Rectal smooth muscle tissue (tissue), 1 donor: ENCODE data around the gene NAB2.
A peak's percentile ranks its signal among the peaks of the same experiment; 100 is the strongest.
"Not testable (repeated sequence)": the region's sequence is repeated elsewhere in the genome, so short reads cannot be mapped to it uniquely, and the experiment has no call there.

Source experiments
- H3K27ac ChIP-seq: one replicate; pipeline ENCODE4 v1.7.0; 2013; ENCODE audit warnings: low read depth, low read length, inconsistent platforms
- H3K27me3 ChIP-seq: one replicate; pipeline ENCODE4 v1.7.0; 2013; ENCODE audit warnings: low read length; ENCODE audit not compliant: control insufficient read depth, insufficient read depth
- H3K36me3 ChIP-seq: one replicate; pipeline ENCODE4 v1.7.0; 2013; ENCODE audit warnings: low read length; ENCODE audit not compliant: control insufficient read depth, insufficient read depth
- H3K4me1 ChIP-seq: one replicate; pipeline ENCODE4 v1.7.0; 2013; ENCODE audit warnings: low read length; ENCODE audit not compliant: control insufficient read depth, insufficient read depth
- H3K4me3 ChIP-seq: one replicate; pipeline ENCODE4 v1.7.0; 2013; ENCODE audit warnings: low read length
- H3K9ac ChIP-seq: one replicate; pipeline ENCODE4 v1.7.0; 2013; ENCODE audit warnings: low read length

Gene NAB2

DNA sequence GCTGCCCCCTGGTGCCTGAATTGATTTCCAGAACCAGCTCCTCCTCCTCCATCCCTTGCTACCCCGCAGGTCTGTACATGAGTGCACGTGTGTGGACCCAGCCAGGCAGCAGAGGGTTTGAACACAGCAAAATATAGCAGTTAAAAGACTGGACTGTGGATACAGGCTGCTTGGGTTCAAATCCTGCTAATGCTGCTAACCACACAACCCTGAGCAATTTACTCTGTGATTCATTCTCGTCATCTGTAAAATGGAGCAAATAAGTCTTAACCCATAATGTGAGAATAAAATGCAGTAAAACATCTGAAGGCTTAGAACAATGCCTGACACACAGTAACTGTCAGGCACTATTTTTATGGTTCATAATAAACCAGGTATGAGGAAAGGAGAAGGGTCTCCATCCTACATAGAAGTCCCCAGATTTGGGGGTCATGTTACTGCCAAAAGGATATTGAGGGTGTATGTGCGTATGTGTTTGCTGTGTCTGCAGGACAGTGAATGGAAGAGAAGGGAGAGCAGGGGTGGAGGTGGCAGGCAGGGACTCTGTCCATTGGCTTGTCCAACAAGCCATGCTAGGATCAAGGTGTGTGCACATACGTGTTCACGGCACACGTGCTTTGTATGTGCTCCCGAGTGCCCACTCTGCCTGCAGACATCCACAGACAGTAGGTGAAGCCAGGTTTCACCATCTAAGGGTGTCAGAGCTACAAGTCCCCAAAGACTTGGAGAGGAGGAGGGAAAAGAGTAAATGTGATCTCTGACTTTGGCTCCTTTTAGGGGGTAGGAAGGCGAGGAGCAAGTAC, 23.8 kb downstream of the NAB2 start:
- peak overlapping the region; percentile 36 for H3K9ac ChIP-seq
- peak overlapping the region; percentile 82 for H3K4me3 ChIP-seq
- peak overlapping the region; percentile 99 for H3K27ac ChIP-seq
- no peaks in the 10 kb centered on the region for H3K27me3 ChIP-seq
- H3K36me3 ChIP-seq = no peaks in the 10 kb centered on the region
- H3K4me1 ChIP-seq = peaks cover 13% of the 10 kb centered on the region

DNA sequence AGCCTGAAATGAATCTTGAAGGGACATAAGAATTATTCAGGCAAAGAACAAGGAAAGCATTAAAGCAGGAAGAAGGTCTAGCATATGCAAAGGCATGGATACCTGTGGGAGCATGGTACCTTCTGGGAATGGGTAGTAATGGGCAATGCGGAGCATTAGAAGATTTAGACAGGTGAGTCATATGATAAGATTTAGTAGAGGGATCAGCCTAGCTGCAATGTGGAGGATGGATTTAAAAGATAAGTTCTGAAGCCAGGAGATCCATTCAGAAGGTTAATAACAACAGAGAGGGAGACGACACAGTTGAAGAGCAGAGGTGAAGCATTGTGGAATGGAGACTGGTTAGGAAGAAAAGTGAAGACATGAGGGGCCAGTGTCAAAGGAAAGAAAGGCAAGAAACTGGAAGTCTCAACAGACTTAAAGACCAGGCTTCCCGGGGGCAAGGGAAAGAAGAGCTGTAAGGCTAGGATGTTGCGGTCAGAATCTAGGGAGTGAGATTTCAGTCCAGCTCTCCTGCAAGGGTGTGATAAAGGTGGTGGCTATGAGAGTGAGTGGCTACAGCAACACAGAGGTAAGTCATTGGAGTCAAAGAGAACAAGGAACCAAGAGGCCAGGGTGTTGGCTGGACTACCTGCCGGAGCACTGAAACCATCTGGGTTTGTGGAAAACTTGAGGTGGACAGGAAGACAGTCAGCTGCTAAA, 27.8 kb downstream of the NAB2 start:
- H3K4me3 ChIP-seq = no peak overlapping the region
- no peak overlapping the region for H3K27ac ChIP-seq
- peaks cover 3% of the 10 kb centered on the region for H3K4me1 ChIP-seq
- no peak overlapping the region for H3K9ac ChIP-seq
- no peaks in the 10 kb centered on the region for H3K36me3 ChIP-seq
- no peaks in the 10 kb centered on the region for H3K27me3 ChIP-seq

DNA sequence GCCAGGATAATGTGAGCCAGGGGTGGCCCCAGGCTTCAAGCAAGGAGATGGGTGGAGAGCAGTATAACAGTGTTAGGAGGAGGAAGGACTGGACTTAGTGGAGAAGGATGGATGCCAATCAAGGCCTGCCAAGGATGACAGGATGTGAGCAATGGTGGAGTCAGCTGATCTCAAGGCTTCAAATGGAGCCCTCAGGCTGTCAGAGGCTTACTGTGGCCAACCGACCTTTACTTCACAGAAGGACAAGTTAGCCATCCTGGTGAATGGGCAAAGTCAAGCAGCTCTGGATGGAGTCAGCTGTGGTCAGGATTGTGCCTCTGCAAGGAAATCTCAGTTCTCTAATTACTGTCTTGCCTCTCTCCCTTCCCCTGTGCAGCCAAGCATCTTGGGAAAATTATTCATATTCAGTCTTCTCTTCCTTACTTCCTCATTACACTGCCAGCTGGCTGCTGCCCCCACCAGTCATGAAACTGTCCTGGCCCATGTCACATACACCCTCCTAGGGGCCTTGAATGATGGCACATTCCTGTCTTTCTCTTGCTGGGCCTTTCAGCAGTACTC, 29.9 kb downstream of the NAB2 start:
- H3K4me1 ChIP-seq = no peaks in the 10 kb centered on the region
- no peak overlapping the region for H3K9ac ChIP-seq
- H3K27me3 ChIP-seq = no peaks in the 10 kb centered on the region
- H3K27ac ChIP-seq = no peak overlapping the region
- H3K4me3 ChIP-seq = no peak overlapping the region
- H3K36me3 ChIP-seq = no peaks in the 10 kb centered on the region

DNA sequence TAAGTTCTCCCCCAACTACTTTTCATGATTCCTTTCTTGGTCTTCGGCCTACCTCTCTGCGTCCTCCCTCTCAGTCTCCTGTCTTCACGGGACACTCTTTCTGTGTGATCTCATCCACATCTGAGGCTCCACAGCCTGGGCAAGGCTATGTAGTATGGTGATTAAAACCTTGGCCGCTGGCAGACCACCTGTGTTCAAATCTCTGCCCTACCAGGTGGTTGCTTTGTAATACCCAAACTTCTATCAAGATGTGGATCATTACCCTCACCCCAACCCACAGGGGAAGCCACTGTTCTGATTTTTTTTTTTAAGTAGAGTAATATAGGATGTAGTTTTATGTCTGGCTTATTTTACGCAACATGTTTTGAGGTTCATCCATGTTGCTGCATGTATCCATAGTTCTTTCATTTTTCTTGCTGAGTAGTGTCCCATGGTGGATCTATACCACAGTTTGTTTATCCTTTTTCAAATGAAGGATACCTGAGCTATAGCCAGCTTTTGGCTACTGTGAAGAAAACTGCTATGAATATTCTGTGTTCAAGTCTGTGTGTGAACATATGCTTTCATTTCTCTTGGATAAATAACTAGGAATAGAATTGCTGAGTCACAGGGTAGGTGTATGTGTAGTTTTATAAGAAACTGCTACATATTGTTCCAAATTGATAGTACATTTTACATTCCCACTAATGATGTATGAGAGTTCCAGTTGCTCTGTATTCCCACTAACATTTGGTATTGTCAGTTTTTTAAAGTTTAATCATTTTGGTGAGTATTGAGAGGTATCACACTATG, 30.6 kb downstream of the NAB2 start:
- no peak overlapping the region for H3K4me3 ChIP-seq
- H3K36me3 ChIP-seq = no peaks in the 10 kb centered on the region
- H3K27me3 ChIP-seq = no peaks in the 10 kb centered on the region
- no peak overlapping the region for H3K27ac ChIP-seq
- H3K4me1 ChIP-seq = no peaks in the 10 kb centered on the region
- H3K9ac ChIP-seq = no peak overlapping the region

DNA sequence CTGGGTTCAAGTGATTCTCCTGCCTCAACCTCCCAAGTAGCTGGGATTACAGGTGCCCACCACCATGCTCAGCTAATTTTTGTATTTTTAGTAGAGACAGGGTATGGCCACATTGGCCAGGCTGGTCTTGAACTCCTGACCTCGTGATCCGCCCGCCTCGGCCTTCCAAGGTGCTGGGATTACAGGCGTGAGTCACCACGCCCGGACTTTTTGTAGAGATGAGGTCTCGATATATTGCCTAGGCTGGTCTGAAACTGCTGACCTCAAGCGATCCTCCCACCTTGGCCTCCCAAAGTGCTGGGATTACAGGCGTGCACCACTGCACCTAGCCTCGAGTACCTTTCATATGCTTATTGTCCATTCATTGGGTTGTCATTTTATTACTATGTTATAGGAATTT, 31.8 kb downstream of the NAB2 start:
- not testable (repeated sequence) for H3K27me3 ChIP-seq, H3K27ac ChIP-seq, H3K36me3 ChIP-seq, H3K4me1 ChIP-seq, H3K9ac ChIP-seq, H3K4me3 ChIP-seq

DNA sequence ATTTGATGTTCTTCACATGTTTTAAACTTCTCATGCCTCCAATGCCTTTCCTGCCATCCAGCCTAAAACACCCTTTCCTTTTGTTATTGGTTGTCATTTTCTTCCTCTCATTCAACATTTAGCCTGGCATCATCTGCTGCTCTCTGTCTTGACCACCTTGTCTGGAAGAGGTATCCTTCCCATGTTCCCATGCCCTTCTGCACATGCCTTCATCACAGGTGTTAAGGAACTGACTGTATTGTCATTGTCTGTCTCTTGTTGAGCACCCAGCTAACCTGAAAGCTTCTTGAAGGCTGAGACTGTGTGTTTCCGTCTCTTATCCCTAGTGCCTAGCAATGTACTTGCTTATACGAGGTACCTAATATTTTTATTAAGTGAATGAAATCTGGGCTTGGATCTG, 34.9 kb downstream of the NAB2 start:
- H3K27ac ChIP-seq = no peak overlapping the region
- no peaks in the 10 kb centered on the region for H3K36me3 ChIP-seq
- no peaks in the 10 kb centered on the region for H3K4me1 ChIP-seq
- H3K4me3 ChIP-seq = no peak overlapping the region
- no peak overlapping the region for H3K9ac ChIP-seq
- no peaks in the 10 kb centered on the region for H3K27me3 ChIP-seq

DNA sequence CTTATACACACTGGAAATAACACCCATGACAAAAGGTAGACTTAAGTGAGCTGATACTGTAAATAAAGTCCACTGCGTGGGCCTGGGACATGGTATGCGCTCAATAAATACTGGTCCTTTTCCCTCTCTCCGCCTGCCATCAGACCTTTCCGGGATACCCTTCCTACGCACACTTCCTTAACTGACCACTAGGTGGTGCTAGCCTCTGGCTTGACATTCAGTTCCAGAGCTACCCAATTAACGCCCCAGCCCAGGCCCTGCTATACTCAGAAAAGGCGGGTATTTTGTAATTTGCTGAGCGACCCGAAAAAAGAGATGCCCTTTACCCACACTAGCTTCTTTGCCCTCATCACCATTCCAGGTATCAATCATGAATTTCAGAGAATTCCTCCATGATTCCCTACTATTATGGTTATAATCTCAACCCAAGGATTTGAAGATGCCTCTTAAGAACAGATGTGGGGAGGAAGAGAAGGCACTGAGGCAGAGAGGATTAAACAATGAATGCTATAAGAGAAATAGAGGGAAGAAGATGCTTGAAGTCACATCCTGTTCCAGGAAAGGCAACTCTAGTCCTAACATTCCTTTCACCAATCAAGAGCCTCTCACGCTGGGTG, 35.5 kb downstream of the NAB2 start:
- no peak overlapping the region for H3K27ac ChIP-seq

DNA sequence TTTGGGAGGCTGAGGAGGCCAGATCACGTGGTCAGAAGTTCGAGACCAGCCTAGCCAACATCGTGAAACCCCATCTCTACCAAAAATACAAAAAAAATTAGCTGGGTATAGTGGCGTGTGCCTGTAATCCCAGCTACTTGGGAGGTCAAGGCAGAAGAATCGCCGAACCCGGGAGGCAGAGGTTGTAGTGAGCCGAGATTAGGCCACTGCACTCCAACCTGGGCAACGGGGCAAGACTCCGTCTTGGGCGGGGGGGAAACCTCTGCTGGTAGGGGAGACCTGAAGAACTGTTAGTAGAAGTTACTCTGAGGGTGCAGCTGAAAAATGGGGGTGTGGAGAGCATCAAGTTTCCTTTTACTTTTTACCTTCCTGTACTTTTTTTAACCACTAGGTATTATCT, 37.1 kb downstream of the NAB2 start:
- no peak overlapping the region for H3K9ac ChIP-seq
- no peak overlapping the region for H3K27ac ChIP-seq
- no peaks in the 10 kb centered on the region for H3K36me3 ChIP-seq
- no peaks in the 10 kb centered on the region for H3K4me1 ChIP-seq
- no peaks in the 10 kb centered on the region for H3K27me3 ChIP-seq
- H3K4me3 ChIP-seq = no peak overlapping the region

More for the DNA sequence above, 35.5 kb downstream of the NAB2 start:
- Histone ChIP-seq H3K4me3 (no peak overlapping the region), H3K36me3 (no peaks in the 10 kb centered on the region), H3K9ac (no peak overlapping the region), H3K4me1 (no peaks in the 10 kb centered on the region), H3K27me3 (no peaks in the 10 kb centered on the region)

DNA sequence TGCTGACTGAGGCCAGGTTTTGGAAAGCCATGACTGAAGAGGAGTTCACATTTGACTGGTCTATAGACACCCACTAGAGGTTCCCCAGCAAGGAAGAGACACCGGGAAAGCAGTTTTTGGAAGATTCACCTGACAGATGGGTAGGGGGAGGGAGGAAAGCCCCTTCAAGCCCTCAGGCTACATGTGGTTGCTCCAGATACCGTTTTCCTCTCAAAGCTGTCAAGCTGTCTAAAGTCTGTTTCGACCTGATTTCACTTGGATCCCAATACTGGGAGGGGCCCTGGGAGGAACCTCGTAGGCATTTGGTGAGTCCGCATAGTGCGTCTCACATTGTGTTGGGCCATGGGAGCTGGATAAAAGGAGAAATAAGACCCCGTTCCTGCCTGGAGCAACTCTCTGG, 37.6 kb downstream of the NAB2 start:
- Histone ChIP-seq H3K36me3 (no peaks in the 10 kb centered on the region), H3K4me3 (peak overlapping the region; percentile 69), H3K27me3 (no peaks in the 10 kb centered on the region), H3K27ac (peak overlapping the region; percentile 94), H3K9ac (no peak overlapping the region), H3K4me1 (no peaks in the 10 kb centered on the region)

DNA sequence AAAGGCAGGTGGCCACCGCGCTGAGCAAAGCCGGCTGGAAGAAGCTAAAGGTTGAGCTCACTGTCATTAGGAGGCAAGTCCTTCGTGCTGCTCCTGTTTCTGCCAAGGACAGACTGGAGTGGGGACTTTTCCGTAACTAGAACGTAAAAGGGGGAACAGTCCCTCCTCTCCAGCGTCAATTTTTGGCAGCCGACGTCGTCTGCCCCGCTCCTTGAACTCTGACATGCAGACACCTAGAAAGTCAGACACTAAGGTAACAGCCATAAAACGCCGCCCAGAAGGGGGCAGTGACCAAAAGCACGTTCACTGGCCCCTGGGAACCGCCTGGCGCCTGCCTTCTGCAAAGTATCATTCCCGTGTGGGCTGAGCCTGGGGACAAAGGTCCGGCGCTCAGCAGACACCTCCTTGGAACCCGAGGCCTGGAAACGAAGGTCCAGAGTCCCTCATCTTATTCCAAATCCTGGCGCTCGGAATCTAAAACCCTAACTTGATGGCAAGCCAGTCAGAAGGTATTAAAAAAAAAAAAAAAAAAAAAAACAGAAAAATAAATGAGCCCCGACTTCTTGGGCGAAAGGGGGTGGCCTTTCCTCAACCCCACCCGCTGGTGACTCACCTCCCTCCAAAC, 38.3 kb downstream of the NAB2 start:
- H3K27me3 ChIP-seq = no peaks in the 10 kb centered on the region
- peak overlapping the region; percentile 69 for H3K4me3 ChIP-seq
- H3K4me1 ChIP-seq = peaks cover 2% of the 10 kb centered on the region
- no peaks in the 10 kb centered on the region for H3K36me3 ChIP-seq
- peak overlapping the region; percentile 94 for H3K27ac ChIP-seq
- H3K9ac ChIP-seq = no peak overlapping the region

DNA sequence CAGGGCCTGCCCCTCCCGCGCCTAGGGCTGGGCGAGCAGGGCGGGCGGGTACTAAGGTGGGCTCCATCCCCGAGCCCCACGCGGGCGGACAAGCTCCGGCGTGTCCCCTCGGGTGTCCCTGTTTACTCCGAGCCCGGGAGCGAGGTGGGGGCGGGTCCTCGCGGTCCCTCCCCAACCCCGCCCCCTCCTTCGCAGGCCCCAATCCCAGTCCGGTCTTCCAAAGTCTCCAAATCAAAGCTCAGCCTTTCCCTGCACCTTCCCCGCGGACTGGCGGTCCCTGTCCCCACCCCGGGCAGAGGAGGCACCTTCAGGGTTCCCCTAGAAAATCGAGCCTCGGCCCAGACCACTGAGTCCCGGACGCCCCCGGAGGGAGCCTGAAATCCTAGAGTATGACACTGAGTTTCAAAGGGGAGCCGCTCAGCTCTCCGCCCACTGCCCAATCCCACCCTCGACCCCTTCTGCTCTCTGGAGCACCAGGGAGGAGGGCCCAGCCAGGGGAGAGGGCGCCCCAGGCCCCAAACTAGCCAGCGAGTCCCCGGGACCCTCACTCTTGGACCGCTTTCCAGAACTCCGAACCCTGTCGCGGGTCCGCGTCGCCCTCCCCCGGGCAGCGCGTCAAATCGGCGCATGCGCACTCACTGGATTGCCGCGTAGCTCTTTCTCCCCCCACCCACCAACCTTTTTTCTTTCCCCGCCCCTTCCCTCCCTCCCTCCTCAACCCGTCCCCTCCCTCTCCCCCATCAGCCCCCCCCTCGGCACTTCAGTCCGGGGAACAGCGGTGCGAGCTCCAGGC, 39.0 kb downstream of the NAB2 start, which contains the start of gene LRP1:
LRP1 (plus strand) TSS at position 758 of the 793 bp plus-strand sequence. CDS start 482 bp downstream, outside the sequence.
- Histone ChIP-seq H3K27me3 (no peaks in the 10 kb centered on the region), H3K27ac (peak within 1 kb of the TSS; percentile 94), H3K36me3 (no peaks in the 10 kb centered on the region), H3K4me1 (peaks cover 9% of the 10 kb centered on the region), H3K4me3 (peak within 1 kb of the TSS; percentile 74), H3K9ac (peak within 1 kb of the TSS; percentile 25)
